Kidney (tissue), 14 donors: ENCODE measurements around the gene GBP3. TPM values are rescaled to one million over a fixed set of nuclear protein-coding genes. Genes with fewer than 3 reads are reported as not detected.

Experiments used
- DNase-seq, 5 donors: peaks; one replicate each; pipeline ENCODE4 v3.0.0-alpha.2; 2013 to 2020
- FAIRE-seq: peaks from 2 replicates; lab custom pipeline; 2012; peaks lifted over from hg19 to GRCh38; lab: Jason Lieb, UNC
- H3K27ac ChIP-seq, 2 donors: one replicate each; pipeline ENCODE4 v1.7.0; 2013; ENCODE audit warnings: low read depth in 2 of 2, low read length in 2 of 2, inconsistent platforms in 1 of 2
- H3K27me3 ChIP-seq: one replicate; pipeline ENCODE4 v1.7.1; 2013; ENCODE audit warnings: low read length, inconsistent platforms; ENCODE audit not compliant: control insufficient read depth, insufficient read depth
- H3K36me3 ChIP-seq, 3 donors: one replicate each; pipeline versions ENCODE4 v1.7.0 to v1.7.1; 2013; ENCODE audit warnings: low read length in 3 of 3, control low read depth in 1 of 3, inconsistent platforms in 1 of 3; ENCODE audit not compliant: insufficient read depth in 3 of 3, control insufficient read depth in 2 of 3
- H3K4me1 ChIP-seq, 3 donors: one replicate each; pipeline versions ENCODE4 v1.7.0 to v1.7.1; 2013; ENCODE audit warnings: low read length in 3 of 3, inconsistent platforms in 1 of 3, low read depth in 1 of 3; ENCODE audit not compliant: control insufficient read depth in 2 of 3, insufficient read depth in 2 of 3
- H3K4me3 ChIP-seq, 3 donors: one replicate each; pipeline versions ENCODE4 v1.7.0 to v1.8.1; 2013; ENCODE audit warnings: low read length in 3 of 3, control low read depth in 1 of 3, inconsistent platforms in 1 of 3
- H3K9ac ChIP-seq, 3 donors: one replicate each; pipeline versions ENCODE4 v1.7.0 to v1.7.1; 2013; ENCODE audit warnings: low read length in 3 of 3, control low read depth in 1 of 3, inconsistent platforms in 1 of 3
- H3K9me3 ChIP-seq, 3 donors: one replicate each; pipeline versions ENCODE4 v1.7.0 to v1.7.1; 2013; ENCODE audit warnings: low read length in 3 of 3, control low read depth in 1 of 3, inconsistent platforms in 1 of 3; ENCODE audit not compliant: control insufficient read depth in 2 of 3, insufficient read depth in 1 of 3
- intact Hi-C: fragments of 100-400 bp; cut with DNase I; formaldehyde crosslinking; loops from one replicate; pipeline ENCODE4 v1.11.1; 2022
- polyA plus RNA-seq: library from polyadenylated mRNA; stranded (reverse); fragments of 350-450 nt; fragmentation: Illumina TruSeq; extraction: RNeasy Lipid Tissue Mini Kit (QIAGEN cat#74804); gene quantifications from one replicate; pipeline ENCODE4 v1.2.3, GENCODE V29; 2014; ENCODE audit warnings: low read depth, low replicate concordance; ENCODE audit not compliant: insufficient read depth
- total RNA-seq: library from RNA; stranded (reverse); fragmentation: NEBNext Ultra II Directional; extraction: Animal tissue kit (Norgen Biotek cat#: 25700); gene quantifications from one replicate; pipeline ENCODE4 v1.2.1, GENCODE V29; 2021
- TF ChIP-seq, protein P1 (sequence below): IDR thresholded peaks from 3 replicates; pipeline ENCODE4 v1.5.1; 2012; ENCODE audit warnings: mild to moderate bottlenecking, moderate library complexity, borderline replicate concordance; ENCODE audit not compliant: insufficient read depth; ENCODE audit errors: extremely low read depth
- donor health status: control.
- donor health status: control.
- donor health status: control.
- donor health status: control.
- donor health status: control.
- donor health status: DM: yes; HTN: yes; CAD: no.
- donor health status: Normal renal cell carcinoma (clear cell type).

The GBP3 gene
- total and polyA plus RNA-seq, 2 donors from 2014 or later, result 31.5 to 57.7 TPM

DNA sequence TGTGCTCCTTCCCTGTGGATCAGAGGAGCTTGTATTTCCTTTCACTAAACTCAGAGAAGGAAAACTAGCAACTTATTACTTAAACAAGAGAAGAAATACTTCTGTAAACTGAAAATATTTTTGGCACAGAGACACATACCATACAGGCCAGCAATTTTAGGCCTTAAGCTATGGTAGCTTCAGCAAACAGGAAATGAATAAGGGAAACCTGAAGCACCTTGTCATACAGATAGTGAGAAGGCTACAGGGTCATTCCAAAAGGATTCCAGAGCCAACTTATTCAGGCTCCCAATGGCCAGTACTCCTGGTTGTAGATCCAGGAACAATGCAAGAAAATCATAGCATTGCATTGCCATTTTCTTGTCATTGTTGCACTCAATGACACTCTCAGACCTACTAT, 21.2 kb downstream of the GBP3 start:
- Histone ChIP-seq H3K9ac (no peak overlapping the region), H3K27me3 (no peaks in the 10 kb centered on the region), H3K4me3 (no peak overlapping the region), H3K4me1 (no peaks in the 10 kb centered on the region), H3K9me3 (no peaks in the 10 kb centered on the region), H3K27ac (no peak overlapping the region), H3K36me3 (peaks cover 0 to 5% (median 0%) of the 10 kb centered on the region in 3 donors)
- intact Hi-C loops, result loop anchor here (10.0 kb wide), 1 partner anchor 353 kb away; no protein-coding TSS in a partner anchor
- DNase-seq, result no peak
- no peak for FAIRE-seq
- TF ChIP-seq, protein P1, sequence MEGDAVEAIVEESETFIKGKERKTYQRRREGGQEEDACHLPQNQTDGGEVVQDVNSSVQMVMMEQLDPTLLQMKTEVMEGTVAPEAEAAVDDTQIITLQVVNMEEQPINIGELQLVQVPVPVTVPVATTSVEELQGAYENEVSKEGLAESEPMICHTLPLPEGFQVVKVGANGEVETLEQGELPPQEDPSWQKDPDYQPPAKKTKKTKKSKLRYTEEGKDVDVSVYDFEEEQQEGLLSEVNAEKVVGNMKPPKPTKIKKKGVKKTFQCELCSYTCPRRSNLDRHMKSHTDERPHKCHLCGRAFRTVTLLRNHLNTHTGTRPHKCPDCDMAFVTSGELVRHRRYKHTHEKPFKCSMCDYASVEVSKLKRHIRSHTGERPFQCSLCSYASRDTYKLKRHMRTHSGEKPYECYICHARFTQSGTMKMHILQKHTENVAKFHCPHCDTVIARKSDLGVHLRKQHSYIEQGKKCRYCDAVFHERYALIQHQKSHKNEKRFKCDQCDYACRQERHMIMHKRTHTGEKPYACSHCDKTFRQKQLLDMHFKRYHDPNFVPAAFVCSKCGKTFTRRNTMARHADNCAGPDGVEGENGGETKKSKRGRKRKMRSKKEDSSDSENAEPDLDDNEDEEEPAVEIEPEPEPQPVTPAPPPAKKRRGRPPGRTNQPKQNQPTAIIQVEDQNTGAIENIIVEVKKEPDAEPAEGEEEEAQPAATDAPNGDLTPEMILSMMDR, result no peak

DNA sequence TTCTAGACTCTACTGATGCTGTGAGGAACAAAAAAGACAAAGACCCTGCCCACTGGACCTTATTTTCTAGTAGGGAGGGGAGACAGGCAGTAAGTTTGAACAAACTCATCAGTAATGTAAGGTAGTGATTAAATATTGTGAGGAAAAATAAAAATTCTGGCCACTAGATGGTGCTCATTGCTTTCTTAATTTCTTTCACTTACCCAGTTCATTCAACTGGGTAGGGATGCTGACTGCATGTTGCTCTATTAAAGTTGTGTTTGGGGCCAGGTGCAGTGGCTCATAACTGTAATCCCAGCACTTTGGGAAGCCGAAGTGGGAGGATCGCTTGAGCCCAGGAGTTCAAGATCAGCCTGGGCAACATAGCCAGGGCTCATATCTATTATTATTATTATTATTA, 23.9 kb downstream of the GBP3 start:
- H3K27me3 ChIP-seq, result no peaks in the 10 kb centered on the region
- TF ChIP-seq, protein P1, result peak; percentile 48
- no peak overlapping the region for H3K4me3 ChIP-seq
- no peaks in the 10 kb centered on the region for H3K36me3 ChIP-seq
- peaks cover 0 to 4% (median 3%) of the 10 kb centered on the region in 3 donors for H3K4me1 ChIP-seq
- peak; percentile 96 for FAIRE-seq
- H3K27ac ChIP-seq, result no peak overlapping the region
- DNase-seq, result peak in 3 of 5 donors; percentile 48 to 91 (median 87)
- intact Hi-C loops, result no loop called here
- H3K9ac ChIP-seq, result no peak overlapping the region
- no peaks in the 10 kb centered on the region for H3K9me3 ChIP-seq

DNA sequence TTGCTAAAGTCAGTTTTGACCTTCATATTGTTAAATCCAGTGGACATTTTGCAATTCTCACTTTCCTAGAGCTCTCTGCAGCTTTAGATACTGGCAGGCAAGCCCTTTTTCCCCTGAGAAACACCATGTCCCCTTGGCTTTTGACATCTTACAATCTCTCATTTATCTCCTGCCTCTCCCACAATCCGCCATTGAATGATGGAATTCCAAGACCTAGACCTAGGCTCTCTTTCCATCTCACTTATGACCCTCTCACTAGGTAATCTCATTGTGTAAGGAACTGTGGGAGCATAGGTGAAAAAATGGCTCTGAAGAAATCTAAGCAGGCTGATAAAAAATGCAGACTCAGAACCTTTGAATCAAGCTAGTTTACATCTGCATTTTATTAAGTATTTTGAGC, 32.2 kb downstream of the GBP3 start:
- TF ChIP-seq, protein P1, result no peak
- Histone ChIP-seq H3K4me3 (peak overlapping the region in 2 of 3 donors; percentile 19 to 85), H3K4me1 (peaks cover under 1 to 12% (median 4%) of the 10 kb centered on the region in 3 donors), H3K9me3 (no peaks in the 10 kb centered on the region), H3K36me3 (peaks cover 0 to 6% (median 0%) of the 10 kb centered on the region in 3 donors), H3K9ac (no peak overlapping the region), H3K27me3 (no peaks in the 10 kb centered on the region), H3K27ac (no peak overlapping the region)
- no peak for DNase-seq
- no peak for FAIRE-seq
- intact Hi-C loops, result no loop called here

DNA sequence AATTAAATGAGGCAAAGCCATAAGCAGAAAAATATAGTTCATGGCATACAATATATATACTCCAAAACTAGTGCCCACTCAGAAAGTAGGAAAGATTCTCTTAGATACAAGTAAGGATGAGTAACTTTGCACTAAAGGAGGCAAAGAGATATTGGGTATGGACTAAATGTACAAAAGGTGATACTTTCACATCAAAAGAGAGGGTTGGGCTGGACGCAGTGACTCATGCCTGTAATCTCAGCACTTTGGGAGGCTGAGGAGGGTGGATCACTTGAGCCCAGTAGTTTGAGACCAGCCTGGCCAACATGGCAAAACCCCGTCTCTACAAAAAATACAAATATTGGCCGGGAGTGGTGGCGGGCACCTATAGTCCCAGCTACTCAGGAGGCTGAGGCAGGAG, 37.0 kb downstream of the GBP3 start:
- DNase-seq (no peak), FAIRE-seq (no peak)
- Histone ChIP-seq H3K9me3 (no peaks in the 10 kb centered on the region), H3K27me3 (no peaks in the 10 kb centered on the region), H3K9ac (no peak overlapping the region), H3K27ac (peak overlapping the region in 1 of 2 donors; percentile 1), H3K4me1 (peaks cover 3 to 6% (median 4%) of the 10 kb centered on the region in 3 donors), H3K36me3 (peaks cover 0 to 8% (median 3%) of the 10 kb centered on the region in 3 donors), H3K4me3 (no peak overlapping the region)
- intact Hi-C loops, result no loop called here
- TF ChIP-seq, protein P1, result no peak
